Fibroblast of lung (primary cell): ENCODE results near the gene IL36RN.

Experiments used
- EZH2 ChIP-seq: IDR thresholded peaks from 2 replicates; pipeline ENCODE4 v1.5.1; 2012; ENCODE audit warnings: low read length, control low read depth, mild to moderate bottlenecking; ENCODE audit errors: missing control alignments
- TF ChIP-seq, protein P1 (sequence below), 2 donors: IDR thresholded peaks in 1 of 2; conservative IDR thresholded peaks in 1 of 2; 1 replicate in 1 of 2; 2 replicates in 1 of 2; pipeline ENCODE4 v1.5.1; 2011 to 2012; ENCODE audit warnings: low read length in 2 of 2, control low read depth in 1 of 2, inconsistent platforms in 1 of 2, low read depth in 1 of 2, mild to moderate bottlenecking in 1 of 2

DNA sequence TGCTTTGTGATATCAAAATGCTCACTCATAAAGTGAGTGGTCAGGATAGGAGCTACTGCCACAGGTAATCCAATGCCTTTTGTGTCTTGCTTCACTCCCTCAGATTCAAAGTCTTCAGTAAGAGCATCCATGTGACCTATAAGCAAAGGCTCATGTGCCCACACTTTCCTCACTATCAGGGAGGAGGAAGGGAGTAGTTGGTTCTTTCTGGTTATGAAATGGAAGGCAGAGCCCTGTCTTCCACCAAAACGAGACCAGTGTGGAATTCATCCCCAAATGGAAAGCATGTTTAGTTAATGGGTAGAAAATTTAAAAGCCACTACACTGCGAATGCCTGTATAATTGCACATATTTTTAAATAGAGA is 34.6 kb downstream of the IL36RN start:
- TF ChIP-seq, protein P1, sequence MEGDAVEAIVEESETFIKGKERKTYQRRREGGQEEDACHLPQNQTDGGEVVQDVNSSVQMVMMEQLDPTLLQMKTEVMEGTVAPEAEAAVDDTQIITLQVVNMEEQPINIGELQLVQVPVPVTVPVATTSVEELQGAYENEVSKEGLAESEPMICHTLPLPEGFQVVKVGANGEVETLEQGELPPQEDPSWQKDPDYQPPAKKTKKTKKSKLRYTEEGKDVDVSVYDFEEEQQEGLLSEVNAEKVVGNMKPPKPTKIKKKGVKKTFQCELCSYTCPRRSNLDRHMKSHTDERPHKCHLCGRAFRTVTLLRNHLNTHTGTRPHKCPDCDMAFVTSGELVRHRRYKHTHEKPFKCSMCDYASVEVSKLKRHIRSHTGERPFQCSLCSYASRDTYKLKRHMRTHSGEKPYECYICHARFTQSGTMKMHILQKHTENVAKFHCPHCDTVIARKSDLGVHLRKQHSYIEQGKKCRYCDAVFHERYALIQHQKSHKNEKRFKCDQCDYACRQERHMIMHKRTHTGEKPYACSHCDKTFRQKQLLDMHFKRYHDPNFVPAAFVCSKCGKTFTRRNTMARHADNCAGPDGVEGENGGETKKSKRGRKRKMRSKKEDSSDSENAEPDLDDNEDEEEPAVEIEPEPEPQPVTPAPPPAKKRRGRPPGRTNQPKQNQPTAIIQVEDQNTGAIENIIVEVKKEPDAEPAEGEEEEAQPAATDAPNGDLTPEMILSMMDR (conservative IDR thresholded peaks at IDR 0.05 in 1 of 2, IDR thresholded peaks at IDR 0.05 in 1 of 2; ENCODE audit: low read depth in 1 of 2, low read length in 2 of 2), result no peak
- no peak for TF ChIP-seq EZH2
